NCI-H2029 (cell line): ENCODE results near the gene NOD1.
"Not testable (repeated sequence)": the region's sequence is repeated elsewhere in the genome, so short reads cannot be mapped to it uniquely, and the experiment has no call there.

Experiments
- DNase-seq: peaks from one replicate; lab custom pipeline; 2025; lab: John Stamatoyannopoulos, UW

Gene NOD1

DNA sequence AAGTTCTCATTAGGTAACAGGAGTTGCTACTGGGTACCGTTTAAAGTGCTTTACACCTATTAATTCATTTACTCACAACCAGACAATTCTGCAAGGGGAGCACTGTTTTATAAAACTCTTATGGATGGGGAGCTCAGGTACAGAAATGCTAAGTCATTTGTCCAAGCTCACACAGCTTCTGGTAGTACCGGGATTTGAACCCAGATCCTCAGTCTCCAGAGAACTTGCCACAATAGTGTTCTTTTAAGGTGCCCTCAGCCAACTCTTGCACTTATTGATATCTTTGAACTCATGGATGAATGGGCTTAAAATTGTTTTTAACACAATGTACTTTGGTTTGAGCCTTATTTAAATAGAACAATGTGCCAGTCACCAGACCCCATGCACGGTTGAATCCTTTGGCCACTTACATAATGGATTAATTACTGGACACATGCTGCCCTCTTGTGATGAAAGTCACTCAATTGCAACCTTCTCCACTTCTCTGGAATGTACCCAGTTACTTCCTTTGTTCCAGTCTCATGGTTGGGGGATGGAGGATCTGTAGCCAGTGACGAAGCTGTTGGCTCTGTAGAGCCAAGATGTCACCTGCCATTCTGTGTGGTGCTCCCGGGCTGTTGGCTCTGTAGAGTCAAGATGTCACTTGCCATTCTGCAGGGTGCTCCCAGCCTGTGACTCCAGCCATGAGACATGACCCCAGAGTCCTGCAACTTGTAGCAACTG lies 65.6 kb downstream of the NOD1 start:
- DNase-seq: peak; percentile 23

DNA sequence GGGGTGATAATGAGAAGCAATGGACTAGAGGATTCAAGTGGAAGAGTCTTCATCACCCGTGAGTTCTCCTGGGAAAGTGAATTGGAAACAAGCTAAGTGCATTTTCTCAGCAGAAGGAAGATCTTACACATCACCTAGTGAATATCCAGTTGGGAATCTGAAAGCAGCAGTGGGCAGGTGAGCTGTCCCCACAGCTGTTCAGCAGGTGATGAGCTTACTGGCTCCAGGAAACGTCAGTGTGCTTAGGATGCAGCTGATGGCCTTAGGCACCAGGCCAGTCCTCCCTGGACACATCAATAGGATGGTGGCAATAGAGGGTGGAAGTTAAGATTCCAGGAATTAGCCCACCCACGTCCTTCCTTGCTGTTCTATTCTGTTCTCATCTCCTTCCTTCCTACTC lies 66.7 kb downstream of the NOD1 start:
- no peak for DNase-seq

DNA sequence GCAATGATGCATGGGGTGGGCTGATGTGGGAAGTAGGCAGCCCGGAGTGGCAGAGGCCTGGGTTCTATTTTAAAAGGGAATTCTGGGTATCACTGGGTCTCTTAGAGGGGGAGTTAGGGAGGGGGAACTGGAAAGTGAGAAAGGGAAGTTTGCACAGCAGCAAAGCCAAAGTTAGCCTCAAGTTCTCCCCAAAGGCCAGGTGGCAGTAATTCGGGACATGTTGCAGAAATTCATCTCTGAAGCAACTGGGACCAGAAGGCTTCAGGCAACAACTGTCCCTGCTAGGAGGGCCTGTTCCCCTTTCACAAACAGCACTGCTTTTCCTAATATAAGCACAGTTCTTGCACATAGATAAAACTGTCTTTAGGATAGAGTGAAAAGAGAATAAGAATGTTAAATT lies 67.4 kb downstream of the NOD1 start:
- DNase-seq: no peak

DNA sequence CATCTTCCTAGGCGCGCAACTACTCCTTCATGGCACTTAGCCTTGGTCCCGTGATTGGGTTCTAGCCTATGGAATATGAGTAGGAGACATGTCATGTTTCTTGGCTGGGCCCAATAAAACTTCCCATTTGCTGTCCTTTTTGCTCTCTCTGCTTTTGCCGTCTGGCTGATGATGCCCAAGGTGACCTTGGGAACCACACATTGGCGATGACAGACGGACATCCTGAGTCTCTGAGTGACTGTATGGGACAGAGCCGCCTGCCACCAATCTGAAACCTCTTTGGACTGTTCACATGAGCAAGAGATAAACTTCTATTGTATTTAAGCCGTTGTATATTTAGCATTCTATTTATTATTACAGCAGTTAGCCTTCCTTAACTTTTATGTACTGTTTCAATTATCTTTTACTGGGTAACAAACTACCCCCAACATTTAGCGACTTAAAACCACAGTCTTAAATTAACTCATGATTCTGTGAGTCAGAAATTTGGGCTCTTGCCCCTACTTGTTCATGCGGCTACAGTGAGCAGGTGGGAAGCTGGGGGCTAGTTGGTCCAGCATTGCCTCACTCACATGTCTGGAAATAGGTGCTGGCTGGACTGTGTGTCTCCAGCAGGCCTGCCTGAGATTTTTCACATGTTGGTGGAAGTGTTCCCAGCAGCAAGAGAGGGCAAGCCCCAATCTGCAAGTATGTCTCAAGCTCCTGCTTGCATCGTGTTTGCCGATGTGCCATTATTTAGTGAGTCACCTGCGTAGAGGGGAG lies 71.7 kb downstream of the NOD1 start:
- no peak for DNase-seq

DNA sequence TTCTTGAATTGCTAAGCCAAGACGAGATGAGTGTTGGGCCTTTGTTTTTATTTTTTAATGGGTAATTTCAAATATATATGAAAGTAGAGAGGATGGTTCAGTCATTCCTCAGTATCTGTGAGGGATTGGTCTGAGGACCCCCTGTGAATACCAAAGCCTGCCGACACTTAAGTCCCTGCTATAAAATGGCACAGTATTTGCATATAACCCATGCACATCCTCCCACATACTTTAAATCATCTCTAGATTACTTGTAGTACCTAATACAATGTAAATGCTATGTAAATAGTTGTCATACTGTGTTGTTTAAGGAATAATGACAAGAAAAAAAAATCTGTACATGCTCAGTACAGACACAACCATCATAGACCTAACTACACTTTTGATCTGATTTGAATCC lies 73.4 kb downstream of the NOD1 start:
- no peak for DNase-seq

DNA sequence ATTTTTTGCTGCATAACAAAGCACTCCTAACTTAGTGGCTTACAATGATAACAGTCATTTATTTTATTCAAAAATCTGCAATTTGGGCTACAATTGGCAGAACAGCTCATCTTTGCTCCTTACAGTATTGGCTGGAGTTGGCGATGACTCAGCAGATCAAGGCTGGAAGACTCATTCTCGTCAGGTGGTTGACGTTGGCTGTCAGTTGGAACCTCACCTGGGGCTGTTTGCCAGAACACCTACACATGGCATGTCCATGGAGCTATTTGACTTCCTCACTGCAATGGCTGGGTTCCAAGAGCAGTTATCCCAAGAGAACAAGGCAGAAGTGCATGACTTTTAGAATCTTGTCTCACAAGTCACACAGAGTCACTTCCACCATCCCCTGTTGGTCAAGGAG lies 75.1 kb downstream of the NOD1 start:
- DNase-seq: peak; percentile 51

DNA sequence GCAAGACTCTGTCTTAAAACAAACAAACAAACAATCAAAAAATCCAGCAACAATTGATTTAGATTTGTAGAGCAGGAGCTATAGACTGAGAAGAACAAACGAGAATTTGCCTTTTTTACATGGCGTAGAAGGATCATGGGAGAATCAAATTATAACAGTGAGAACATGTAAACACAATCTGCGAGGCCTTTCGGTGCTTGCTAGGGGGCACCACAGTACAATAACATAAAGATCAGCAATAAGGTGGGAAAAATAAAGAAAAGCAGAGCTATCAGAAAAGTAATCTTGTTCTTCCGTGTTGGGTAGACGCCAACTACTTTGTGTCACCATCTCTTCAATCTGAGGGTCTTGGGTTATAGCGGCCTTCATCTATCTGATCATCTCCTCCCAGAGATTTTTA lies 82.2 kb downstream of the NOD1 start:
- DNase-seq: no peak

DNA sequence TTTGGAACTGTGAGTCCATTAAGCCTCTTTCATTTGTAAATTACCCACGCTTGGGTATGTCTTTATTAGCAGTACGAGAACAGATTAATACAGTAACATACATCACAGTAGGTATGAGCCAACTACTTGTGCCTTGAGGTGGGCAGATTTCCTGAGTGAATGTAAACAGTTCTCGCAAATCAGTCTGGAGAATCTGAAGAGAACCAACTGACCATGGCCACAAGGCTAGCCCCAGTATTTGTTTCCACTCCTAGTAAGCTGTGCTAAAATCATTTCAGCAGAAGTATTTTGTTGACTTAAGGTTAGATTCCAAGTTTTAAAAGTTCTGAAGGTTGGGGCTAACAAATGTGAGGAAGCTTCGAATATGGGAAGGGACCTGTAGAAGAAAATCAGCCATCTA lies 82.9 kb downstream of the NOD1 start:
- DNase-seq: no peak

DNA sequence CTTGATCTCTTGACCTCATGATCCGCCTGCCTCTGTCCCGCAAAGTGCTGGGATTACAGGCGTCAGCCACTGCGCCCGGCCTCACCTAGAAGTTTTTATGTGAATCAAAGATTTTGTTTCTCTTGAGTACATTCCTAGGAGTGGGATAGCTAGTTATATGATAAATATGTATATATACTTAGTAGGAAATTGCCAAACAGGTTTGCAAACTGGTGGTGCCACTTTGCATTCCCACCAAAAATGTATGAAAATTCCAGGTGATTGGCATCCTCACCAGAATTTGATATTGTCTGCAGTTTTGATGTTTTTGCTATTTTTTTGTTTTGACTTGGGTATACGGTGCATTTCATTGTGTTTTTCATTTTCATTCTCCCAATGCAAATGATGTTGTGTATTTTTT lies 86.8 kb downstream of the NOD1 start:
- no peak for DNase-seq

DNA sequence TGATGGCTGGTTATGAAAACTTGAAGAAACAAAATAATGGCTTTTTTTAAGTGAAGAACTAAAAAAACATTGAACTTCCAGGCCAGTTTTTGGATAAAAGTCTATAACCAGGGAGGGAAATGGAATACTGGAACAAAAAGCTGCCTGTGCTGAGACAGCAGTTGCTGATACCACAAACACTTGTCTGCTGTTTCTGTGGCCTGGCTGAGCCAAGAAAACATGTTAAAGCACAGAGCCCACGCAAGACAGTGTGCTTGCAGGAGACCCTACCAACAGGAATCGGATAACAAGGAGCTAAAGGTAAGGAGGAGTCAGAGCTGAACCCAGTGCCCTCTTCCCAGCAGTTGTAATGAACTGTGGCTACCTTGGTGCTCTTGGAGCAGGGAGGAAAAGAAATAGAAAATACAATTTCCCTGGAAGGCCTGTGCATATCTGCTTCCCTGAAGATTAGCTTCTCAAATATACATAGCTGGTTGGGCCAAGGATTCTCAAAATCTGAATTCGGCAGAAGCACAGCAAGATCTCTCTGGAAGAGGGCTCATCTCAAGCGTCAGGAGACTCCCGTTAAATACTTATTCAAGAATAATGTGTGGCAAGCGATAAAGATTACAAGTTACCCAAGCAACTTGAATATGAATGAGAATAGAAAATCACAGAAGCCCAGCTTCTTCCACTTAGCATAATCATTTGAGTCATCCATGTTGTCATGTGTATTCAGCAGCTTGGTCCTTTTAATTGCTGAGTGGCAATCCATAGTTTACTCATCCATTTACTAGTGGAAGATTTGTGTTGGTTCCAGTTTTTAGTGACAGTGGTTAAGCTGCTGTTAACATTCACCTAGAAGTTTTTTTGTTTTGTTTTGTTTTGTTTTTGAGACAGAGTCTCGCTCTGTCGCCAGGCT lies 87.6 kb downstream of the NOD1 start:
- DNase-seq: no peak

DNA sequence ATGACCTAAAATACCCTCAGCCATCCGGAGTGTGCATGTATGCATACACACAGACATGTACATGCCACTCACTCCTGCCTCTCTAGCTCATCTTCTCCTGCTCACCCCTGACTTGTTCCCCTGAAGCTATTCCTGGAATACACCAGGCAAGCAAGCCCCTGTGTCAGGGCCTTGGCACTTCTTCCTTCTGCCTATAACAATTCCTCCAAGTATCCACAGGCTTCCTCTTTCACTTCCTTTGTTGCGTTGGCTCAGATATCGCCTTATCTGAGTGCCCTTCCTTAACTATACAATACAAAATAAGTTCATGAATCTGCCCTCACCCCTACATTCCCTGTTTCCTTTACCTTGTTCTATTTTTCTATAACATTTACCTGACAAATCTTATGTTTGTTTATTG lies 88.8 kb downstream of the NOD1 start:
- no peak for DNase-seq

DNA sequence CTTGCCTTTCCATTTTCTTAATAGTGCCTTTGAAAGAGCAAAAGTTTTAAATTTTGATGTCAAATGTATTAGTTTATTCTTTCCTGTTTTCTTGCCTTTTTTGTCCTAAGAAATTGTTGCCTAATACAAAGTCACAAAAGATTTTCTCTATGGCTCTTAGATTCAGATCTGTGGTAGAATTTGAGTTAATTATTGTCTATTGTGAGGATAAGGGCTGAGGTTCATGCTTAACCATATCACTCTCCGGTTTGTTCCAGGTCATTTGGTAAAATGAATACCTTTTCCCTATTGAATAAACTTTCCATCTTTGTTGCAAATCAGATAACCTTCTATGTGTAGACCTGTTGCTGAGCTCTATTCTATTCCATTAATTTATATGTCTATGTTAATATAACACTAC lies 96.0 kb downstream of the NOD1 start:
- no peak for DNase-seq

DNA sequence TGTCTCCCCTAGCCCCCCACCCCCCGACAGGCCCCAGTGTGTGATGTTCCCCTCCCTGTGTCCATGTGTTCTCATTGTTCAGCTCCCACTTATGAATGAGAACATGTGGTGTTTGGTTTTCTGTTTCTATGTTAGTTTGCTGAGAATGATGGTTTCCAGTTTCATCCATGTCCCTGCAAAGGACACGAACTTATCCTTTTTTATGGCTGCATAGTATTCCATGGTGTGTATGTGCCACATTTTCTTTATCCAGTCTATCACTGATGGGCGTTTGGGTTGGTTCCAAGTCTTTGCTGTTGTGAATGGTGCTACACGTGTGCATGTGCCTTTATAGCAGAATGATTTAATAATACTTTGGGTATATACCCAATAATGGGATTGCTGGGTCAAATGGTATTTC lies 97.8 kb downstream of the NOD1 start:
- not testable (repeated sequence) for DNase-seq

DNA sequence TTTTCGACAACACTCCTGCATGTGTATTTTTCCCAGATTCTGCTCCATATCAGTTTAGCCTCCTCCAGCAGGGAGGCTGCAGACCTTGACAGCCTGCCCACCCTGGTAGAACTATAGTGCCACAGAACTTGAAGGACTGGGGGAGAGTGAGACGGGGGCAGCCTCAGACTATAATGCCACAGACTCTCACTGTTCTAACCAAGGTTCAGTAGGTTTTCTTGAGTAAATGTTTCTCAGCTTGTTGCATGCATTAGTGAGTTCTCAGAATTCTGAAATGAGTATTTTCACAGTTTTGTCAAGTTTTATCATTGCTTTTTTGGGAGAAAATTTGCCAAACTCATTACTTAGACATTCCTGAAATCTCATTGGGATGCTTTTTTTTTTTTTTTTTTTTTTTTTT lies 98.3 kb downstream of the NOD1 start:
- DNase-seq: no peak

DNA sequence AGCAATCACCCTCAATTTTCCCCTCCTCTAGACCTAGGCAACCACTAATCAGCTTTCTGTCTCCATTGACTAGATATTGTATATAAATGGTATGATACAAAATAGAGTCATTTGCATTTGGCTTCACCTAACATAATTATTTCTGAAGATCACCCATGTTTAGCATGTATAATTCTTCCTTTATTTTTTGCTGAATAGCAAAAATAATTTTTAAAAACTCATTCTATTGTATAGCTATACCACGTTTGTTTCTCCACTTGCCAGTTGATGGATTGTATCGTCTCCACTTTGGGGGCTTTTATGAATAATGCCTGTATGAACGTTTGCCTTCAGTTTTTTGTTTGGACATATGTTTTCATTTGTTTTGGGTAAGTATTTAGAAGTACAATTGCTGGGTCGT lies 98.8 kb downstream of the NOD1 start:
- DNase-seq: no peak

DNA sequence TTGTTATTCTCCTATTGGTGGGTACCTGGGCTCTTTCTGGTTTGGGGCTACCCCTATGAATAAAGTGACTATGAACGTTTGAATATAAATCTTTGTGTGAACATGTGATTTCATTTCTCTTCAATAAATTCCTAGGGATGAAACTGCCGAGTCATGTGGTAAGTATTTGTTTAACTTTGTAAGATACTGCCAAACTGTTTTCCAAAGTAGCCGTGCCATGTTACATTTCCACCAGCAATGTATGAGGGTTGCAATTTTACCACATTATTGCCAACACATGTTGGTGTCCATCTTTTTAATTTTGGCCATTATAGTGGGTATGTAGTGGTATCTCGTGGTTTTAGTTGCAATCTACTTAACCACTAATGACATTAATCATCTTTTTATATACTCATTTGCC lies 99.5 kb downstream of the NOD1 start:
- no peak for DNase-seq

DNA sequence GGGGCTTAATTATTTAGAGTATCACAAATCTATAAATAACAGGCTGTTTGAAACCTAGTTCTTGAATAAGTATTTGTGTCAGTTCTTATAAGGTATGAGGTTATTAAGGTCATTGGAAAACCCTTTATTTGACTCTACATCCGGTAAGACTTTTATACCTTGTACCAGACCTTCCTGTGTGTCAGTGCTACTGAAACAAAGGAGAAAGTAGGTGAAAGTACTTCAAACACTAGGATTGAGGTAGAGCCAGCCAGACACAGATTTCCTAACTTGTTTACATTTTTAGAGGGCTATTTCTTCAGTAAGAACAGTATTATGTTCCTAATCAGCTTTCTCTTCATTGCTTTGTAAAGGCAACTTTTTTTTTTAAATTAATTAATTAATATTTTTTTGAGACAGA lies 100.3 kb downstream of the NOD1 start:
- no peak for DNase-seq
